ENCODE data around the gene RASGRP1. TPM values are rescaled to one million over a fixed set of nuclear protein-coding genes. Genes with fewer than 3 reads are reported as not detected.

RASGRP1 gene
- total RNA-seq, 4 donors from 2014 or later: 15.0 to 23.1 (median 19.5) TPM

GRCh38 chr15:38558372-38559059 lies 6.1 kb downstream of the RASGRP1 start:
- no peak for TF ChIP-seq CTCF (IDR thresholded peaks at IDR 0.05)
- no peak for TF ChIP-seq POLR2A (IDR thresholded peaks at IDR 0.05)
- WGBS, 2 donors: 79 to 83% methylated on average over 6 of the region's 6 CpGs
- intact Hi-C loops (cut with DNase I; ENCODE audit: low total_unique reads): no loop called here
- H3K4me3 ChIP-seq (ENCODE audit: low read depth, poor library complexity, severe bottlenecking): no peak overlapping the region
- DNase-seq (ENCODE audit: low spot score in 2 of 2): no peak

- no peak for TF ChIP-seq CTCF (IDR thresholded peaks at IDR 0.05)
- TF ChIP-seq POLR2A (IDR thresholded peaks at IDR 0.05): no peak
- no peak for DNase-seq (ENCODE audit: low spot score in 2 of 2)
- 87% methylated on average over 10 of the region's 10 CpGs for WGBS, 2 donors
These were observed 6.7 kb downstream of the RASGRP1 start for GRCh38 chr15:38557921-38558320.

GRCh38 chr15:38555686-38556334 lies 8.8 kb downstream of the RASGRP1 start:
- intact Hi-C loops (cut with DNase I; ENCODE audit: low total_unique reads): no loop called here
- 79 to 81% methylated on average over 5 of the region's 5 CpGs for WGBS, 2 donors
- TF ChIP-seq POLR2A (IDR thresholded peaks at IDR 0.05) (no peak), CTCF (IDR thresholded peaks at IDR 0.05) (no peak)
- no peak for DNase-seq (ENCODE audit: low spot score in 2 of 2)
- no peak overlapping the region for H3K4me3 ChIP-seq (ENCODE audit: low read depth, poor library complexity, severe bottlenecking)

More at GRCh38 chr15:38557921-38558320, 6.7 kb downstream of the RASGRP1 start:
- intact Hi-C loops (cut with DNase I; ENCODE audit: low total_unique reads): no loop called here
- H3K4me3 ChIP-seq (ENCODE audit: low read depth, poor library complexity, severe bottlenecking): no peak overlapping the region

GRCh38 chr15:38554354-38554753 lies 10.3 kb downstream of the RASGRP1 start:
- no peak overlapping the region for H3K4me3 ChIP-seq (ENCODE audit: low read depth, poor library complexity, severe bottlenecking)
- intact Hi-C loops (cut with DNase I; ENCODE audit: low total_unique reads): no loop called here
- TF ChIP-seq CTCF (IDR thresholded peaks at IDR 0.05): no peak
- TF ChIP-seq POLR2A (IDR thresholded peaks at IDR 0.05): no peak
- DNase-seq (ENCODE audit: low spot score in 2 of 2): no peak
- 66 to 75% methylated on average over 4 of the region's 4 CpGs for WGBS, 2 donors

- no peak for TF ChIP-seq CTCF (IDR thresholded peaks at IDR 0.05)
- TF ChIP-seq POLR2A (IDR thresholded peaks at IDR 0.05): no peak
- 54 to 63% methylated on average over 4 of the region's 4 CpGs for WGBS, 2 donors
- intact Hi-C loops (cut with DNase I; ENCODE audit: low total_unique reads): no loop called here
- H3K4me3 ChIP-seq (ENCODE audit: low read depth, poor library complexity, severe bottlenecking): no peak overlapping the region
- no peak for DNase-seq (ENCODE audit: low spot score in 2 of 2)
These were observed 11.5 kb downstream of the RASGRP1 start for GRCh38 chr15:38553071-38553470.
